NCI-H2227 treated with DMSO at 0.1 percent for 48 hours (cell line): ENCODE measurements around the gene SRGAP2C.
"Not testable (repeated sequence)": the region's sequence is repeated elsewhere in the genome, so short reads cannot be mapped to it uniquely, and the experiment has no call there.

Source experiments
- DNase-seq: peaks from one replicate; lab custom pipeline; 2025; lab: John Stamatoyannopoulos, UW

Gene SRGAP2C

GRCh38 chr1:121186191-121186590 is 1.4 kb downstream of the SRGAP2C start:
- DNase-seq, result not testable (repeated sequence)

GRCh38 chr1:121187914-121188313 is 3.1 kb downstream of the SRGAP2C start:
- not testable (repeated sequence) for DNase-seq

- DNase-seq, result not testable (repeated sequence)
Observed at GRCh38 chr1:121192512-121192911, 7.7 kb downstream of the SRGAP2C start.

GRCh38 chr1:121197095-121197882 is 12.5 kb downstream of the SRGAP2C start:
- not testable (repeated sequence) for DNase-seq

- DNase-seq, result not testable (repeated sequence)
Observed at GRCh38 chr1:121199763-121200162, 15.0 kb downstream of the SRGAP2C start.

- DNase-seq, result not testable (repeated sequence)
Observed at GRCh38 chr1:121200232-121200631, 15.5 kb downstream of the SRGAP2C start.

GRCh38 chr1:121200985-121201981 is 16.5 kb downstream of the SRGAP2C start:
- not testable (repeated sequence) for DNase-seq

- DNase-seq, result not testable (repeated sequence)
Observed at GRCh38 chr1:121202986-121203385, 18.2 kb downstream of the SRGAP2C start.

GRCh38 chr1:121205786-121206711 is 21.3 kb downstream of the SRGAP2C start:
- not testable (repeated sequence) for DNase-seq

GRCh38 chr1:121207328-121207727 is 22.6 kb downstream of the SRGAP2C start:
- DNase-seq, result not testable (repeated sequence)

- not testable (repeated sequence) for DNase-seq
Observed at GRCh38 chr1:121208375-121208774, 23.6 kb downstream of the SRGAP2C start.

- DNase-seq, result not testable (repeated sequence)
Observed at GRCh38 chr1:121210778-121211177, 26.0 kb downstream of the SRGAP2C start.

- not testable (repeated sequence) for DNase-seq
Observed at GRCh38 chr1:121213491-121213890, 28.7 kb downstream of the SRGAP2C start.

- DNase-seq, result not testable (repeated sequence)
Observed at GRCh38 chr1:121214544-121215156, 29.9 kb downstream of the SRGAP2C start.

GRCh38 chr1:121215699-121216417 is 31.1 kb downstream of the SRGAP2C start:
- not testable (repeated sequence) for DNase-seq

- not testable (repeated sequence) for DNase-seq
Observed at GRCh38 chr1:121216676-121217075, 31.9 kb downstream of the SRGAP2C start.

GRCh38 chr1:121221770-121222169 is 37.0 kb downstream of the SRGAP2C start:
- not testable (repeated sequence) for DNase-seq

- not testable (repeated sequence) for DNase-seq
Observed at GRCh38 chr1:121224714-121225113, 39.9 kb downstream of the SRGAP2C start.

- DNase-seq, result not testable (repeated sequence)
Observed at GRCh38 chr1:121226295-121226904, 41.6 kb downstream of the SRGAP2C start.

- DNase-seq, result not testable (repeated sequence)
Observed at GRCh38 chr1:121226925-121227324, 42.1 kb downstream of the SRGAP2C start.
